Measurements from ENCODE around the gene TAS1R1. TPM values are rescaled to one million over a fixed set of nuclear protein-coding genes. Genes with fewer than 3 reads are reported as not detected.
A peak's percentile ranks its signal among the peaks of the same experiment; 100 is the strongest.

The TAS1R1 gene
- polyA plus RNA-seq, 1 donor (not counting 4 experiments of a cell fraction or from before 2014, with no cell fraction given): not detected

DNA sequence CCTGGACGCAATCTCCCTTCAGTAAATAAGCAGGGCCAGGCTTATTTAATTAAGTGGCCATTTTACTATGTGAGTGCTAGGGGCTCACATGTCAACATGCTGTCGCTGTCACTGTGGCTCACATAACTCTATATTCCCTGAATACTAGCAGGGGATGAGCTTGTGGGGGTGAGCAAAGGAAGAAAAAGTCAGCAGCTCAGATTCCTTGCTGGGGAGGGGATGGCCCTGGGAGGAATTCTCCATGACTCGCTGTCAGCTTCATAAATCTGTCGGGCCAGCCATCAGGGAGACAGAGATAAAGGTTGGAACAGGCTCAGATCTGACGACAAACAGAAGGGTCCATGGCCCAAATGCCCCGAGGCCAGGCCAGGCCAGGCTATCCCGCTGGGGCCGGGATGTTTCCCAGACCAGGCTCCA is 37.7 kb upstream of the TAS1R1 start:
- Histone ChIP-seq H3K27me3 (ENCODE audit: control insufficient read depth, extremely low read depth, insufficient read depth, low read length) (no peaks in the 10 kb centered on the region), H3K79me2 (ENCODE audit: control insufficient read depth, insufficient read depth, low read length) (no peaks in the 10 kb centered on the region), H3K9me1 (ENCODE audit: control insufficient read depth, extremely low read depth, insufficient read depth, low read length) (no peaks in the 10 kb centered on the region), H3K4me3 (ENCODE audit: control insufficient read depth in 2 of 3, extremely low read depth in 1 of 3, insufficient read depth in 2 of 3, low read depth in 1 of 3, low read length in 3 of 3) (no peak overlapping the region), H3K36me3 (ENCODE audit: control insufficient read depth in 2 of 2, extremely low read depth in 1 of 2, insufficient read depth in 2 of 2, low read length in 2 of 2) (peaks cover 0 to 3% of the 10 kb centered on the region in 2 experiments), H4K20me1 (ENCODE audit: control insufficient read depth, extremely low read depth, insufficient read depth, low read length) (peaks cover 3% of the 10 kb centered on the region), H3K4me2 (ENCODE audit: control insufficient read depth, extremely low read depth, insufficient read depth, low read depth, low read length) (no peak overlapping the region), H3K27ac (ENCODE audit: control insufficient read depth, insufficient read depth, low read length) (no peak overlapping the region), H3K9ac (ENCODE audit: control insufficient read depth, extremely low read depth, insufficient read depth, low read length) (no peak overlapping the region), H2AFZ (ENCODE audit: control insufficient read depth, low read length) (no peak overlapping the region), H3K4me1 (ENCODE audit: control insufficient read depth, extremely low read depth, insufficient read depth, low read length) (peaks cover 31% of the 10 kb centered on the region), H3K9me3 (ENCODE audit: control insufficient read depth, low read depth, low read length) (no peaks in the 10 kb centered on the region)
- TF ChIP-seq EZH2 (IDR thresholded peaks at IDR 0.05; ENCODE audit: low read length): no peak
- TF ChIP-seq, protein P1, sequence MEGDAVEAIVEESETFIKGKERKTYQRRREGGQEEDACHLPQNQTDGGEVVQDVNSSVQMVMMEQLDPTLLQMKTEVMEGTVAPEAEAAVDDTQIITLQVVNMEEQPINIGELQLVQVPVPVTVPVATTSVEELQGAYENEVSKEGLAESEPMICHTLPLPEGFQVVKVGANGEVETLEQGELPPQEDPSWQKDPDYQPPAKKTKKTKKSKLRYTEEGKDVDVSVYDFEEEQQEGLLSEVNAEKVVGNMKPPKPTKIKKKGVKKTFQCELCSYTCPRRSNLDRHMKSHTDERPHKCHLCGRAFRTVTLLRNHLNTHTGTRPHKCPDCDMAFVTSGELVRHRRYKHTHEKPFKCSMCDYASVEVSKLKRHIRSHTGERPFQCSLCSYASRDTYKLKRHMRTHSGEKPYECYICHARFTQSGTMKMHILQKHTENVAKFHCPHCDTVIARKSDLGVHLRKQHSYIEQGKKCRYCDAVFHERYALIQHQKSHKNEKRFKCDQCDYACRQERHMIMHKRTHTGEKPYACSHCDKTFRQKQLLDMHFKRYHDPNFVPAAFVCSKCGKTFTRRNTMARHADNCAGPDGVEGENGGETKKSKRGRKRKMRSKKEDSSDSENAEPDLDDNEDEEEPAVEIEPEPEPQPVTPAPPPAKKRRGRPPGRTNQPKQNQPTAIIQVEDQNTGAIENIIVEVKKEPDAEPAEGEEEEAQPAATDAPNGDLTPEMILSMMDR (optimal IDR thresholded peaks at IDR 0.05 in 1 of 3, IDR thresholded peaks at IDR 0.05 in 1 of 3, conservative IDR thresholded peaks at IDR 0.05 in 1 of 3; ENCODE audit: extremely low read depth in 1 of 3, insufficient read depth in 2 of 3, low read length in 3 of 3): no peak
- FAIRE-seq: no peak
- DNase-seq (ENCODE audit: low read depth, low spot score): no peak
- dilution Hi-C loops (cut with MboI; ENCODE audit: extremely low pct_ligation_motif_present, low sequenced_read_pairs): no loop called here

- no peak for FAIRE-seq
- Histone ChIP-seq H2AFZ (ENCODE audit: control insufficient read depth, low read length) (no peak overlapping the region), H3K79me2 (ENCODE audit: control insufficient read depth, insufficient read depth, low read length) (no peaks in the 10 kb centered on the region), H3K36me3 (ENCODE audit: control insufficient read depth in 2 of 2, extremely low read depth in 1 of 2, insufficient read depth in 2 of 2, low read length in 2 of 2) (peaks cover 2 to 3% of the 10 kb centered on the region in 2 experiments), H3K9ac (ENCODE audit: control insufficient read depth, extremely low read depth, insufficient read depth, low read length) (no peak overlapping the region), H3K4me2 (ENCODE audit: control insufficient read depth, extremely low read depth, insufficient read depth, low read depth, low read length) (peak overlapping the region; percentile 4), H3K4me1 (ENCODE audit: control insufficient read depth, extremely low read depth, insufficient read depth, low read length) (peaks cover 31% of the 10 kb centered on the region), H3K9me3 (ENCODE audit: control insufficient read depth, low read depth, low read length) (no peaks in the 10 kb centered on the region), H3K27ac (ENCODE audit: control insufficient read depth, insufficient read depth, low read length) (no peak overlapping the region), H4K20me1 (ENCODE audit: control insufficient read depth, extremely low read depth, insufficient read depth, low read length) (peaks cover 3% of the 10 kb centered on the region), H3K27me3 (ENCODE audit: control insufficient read depth, extremely low read depth, insufficient read depth, low read length) (no peaks in the 10 kb centered on the region), H3K9me1 (ENCODE audit: control insufficient read depth, extremely low read depth, insufficient read depth, low read length) (no peaks in the 10 kb centered on the region), H3K4me3 (ENCODE audit: control insufficient read depth in 2 of 3, extremely low read depth in 1 of 3, insufficient read depth in 2 of 3, low read depth in 1 of 3, low read length in 3 of 3) (no peak overlapping the region)
- dilution Hi-C loops (cut with MboI; ENCODE audit: extremely low pct_ligation_motif_present, low sequenced_read_pairs): no loop called here
- TF ChIP-seq, protein P1 (optimal IDR thresholded peaks at IDR 0.05 in 1 of 3, IDR thresholded peaks at IDR 0.05 in 1 of 3, conservative IDR thresholded peaks at IDR 0.05 in 1 of 3; ENCODE audit: extremely low read depth in 1 of 3, insufficient read depth in 2 of 3, low read length in 3 of 3): no peak
- TF ChIP-seq EZH2 (IDR thresholded peaks at IDR 0.05; ENCODE audit: low read length): no peak
- no peak for DNase-seq (ENCODE audit: low read depth, low spot score)
These were observed 35.6 kb upstream of the TAS1R1 start for GRCh38 chr1:6519491-6519934.
